Ascending aorta (tissue), 2 donors: ENCODE data around the gene SUPT3H. TPM values are rescaled to one million over a fixed set of nuclear protein-coding genes. Genes with fewer than 3 reads are reported as not detected.

ENCODE experiments used
- DNase-seq, 2 donors: peaks; one replicate each; pipeline ENCODE4 v3.0.0-alpha.2; 2019; ENCODE audit warnings: low spot score in 2 of 2
- H3K27ac ChIP-seq, 2 donors: fragments of 200-600 bp; sonication (generic); one replicate each; pipeline ENCODE4 v1.5.1; 2016 to 2017; ENCODE audit warnings: mild to moderate bottlenecking in 1 of 2
- H3K27me3 ChIP-seq: fragments of 200-600 bp; sonication (generic); one replicate; pipeline ENCODE4 v1.5.1; 2017
- H3K36me3 ChIP-seq, 2 donors: fragments of 200-600 bp; sonication (generic); one replicate each; pipeline ENCODE4 v1.5.1; 2016
- H3K4me1 ChIP-seq, 2 donors: fragments of 200-600 bp; sonication (generic); one replicate each; pipeline ENCODE4 v1.5.1; 2016 to 2017; ENCODE audit warnings: mild to moderate bottlenecking in 1 of 2
- H3K4me3 ChIP-seq, 2 donors: fragments of 200-600 bp; sonication (generic); one replicate each; pipeline ENCODE4 v1.5.1; 2016 to 2017; ENCODE audit warnings: mild to moderate bottlenecking in 1 of 2
- H3K9me3 ChIP-seq, 2 donors: fragments of 200-600 bp; sonication (generic); one replicate each; pipeline ENCODE4 v1.5.1; 2016
- intact Hi-C: fragments of 100-400 bp; cut with DNase I; formaldehyde crosslinking; loops from one replicate; pipeline ENCODE4 v1.15.1; 2023
- total RNA-seq: library from RNA; depleted of rRNA; stranded (reverse); fragments of >200 nt; gene quantifications from one replicate; pipeline ENCODE4 v1.1.0, GENCODE V29; 2016
- TF ChIP-seq, protein P1 (sequence below), 3 experiments: fragments of 200-600 bp in 2 of 3; fragments of 450-650 bp in 1 of 3; sonication (generic) in 2 of 3; IDR thresholded peaks; one replicate each; pipeline ENCODE4 v1.5.1; 2016 to 2019; ENCODE audit warnings: antibody characterized with exemption in 3 of 3, mild to moderate bottlenecking in 1 of 3, moderate library complexity in 1 of 3

SUPT3H gene
- total RNA-seq, 1 donor from 2014 or later = not detected

DNA sequence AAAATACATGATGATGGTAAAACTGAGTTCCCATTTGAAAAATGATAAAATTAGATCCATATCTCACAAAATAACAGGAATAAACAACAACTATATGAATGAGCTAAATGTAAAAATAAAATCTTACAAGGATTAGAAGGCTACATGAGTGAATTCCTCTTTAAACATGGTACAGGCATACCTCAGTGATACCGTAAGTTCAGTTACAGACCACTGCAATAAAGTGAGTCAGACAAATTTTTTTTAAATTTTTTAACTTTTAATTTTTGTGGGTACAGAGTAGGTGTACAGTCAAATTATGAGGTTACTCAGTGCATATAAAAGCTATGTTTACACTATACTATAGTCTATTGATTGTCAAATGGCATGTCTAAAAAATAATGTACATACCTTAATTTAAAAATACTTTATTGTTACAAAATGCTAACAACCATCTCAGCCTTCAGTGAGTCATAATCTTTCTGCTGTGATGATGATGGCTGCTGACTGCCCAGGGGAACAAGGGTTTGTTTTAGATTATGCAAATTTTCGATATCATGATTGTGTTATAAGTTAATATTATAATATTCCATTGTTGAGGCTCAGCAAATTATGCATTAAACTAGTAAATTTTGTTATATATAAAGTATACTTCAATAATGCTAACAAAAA lies 272.4 kb downstream of the SUPT3H start:
- intact Hi-C loops = no loop called here
- Histone ChIP-seq H3K4me3 (no peak overlapping the region), H3K36me3 (no peaks in the 10 kb centered on the region), H3K27ac (no peak overlapping the region), H3K4me1 (no peaks in the 10 kb centered on the region), H3K27me3 (no peaks in the 10 kb centered on the region), H3K9me3 (no peaks in the 10 kb centered on the region)
- TF ChIP-seq, protein P1, sequence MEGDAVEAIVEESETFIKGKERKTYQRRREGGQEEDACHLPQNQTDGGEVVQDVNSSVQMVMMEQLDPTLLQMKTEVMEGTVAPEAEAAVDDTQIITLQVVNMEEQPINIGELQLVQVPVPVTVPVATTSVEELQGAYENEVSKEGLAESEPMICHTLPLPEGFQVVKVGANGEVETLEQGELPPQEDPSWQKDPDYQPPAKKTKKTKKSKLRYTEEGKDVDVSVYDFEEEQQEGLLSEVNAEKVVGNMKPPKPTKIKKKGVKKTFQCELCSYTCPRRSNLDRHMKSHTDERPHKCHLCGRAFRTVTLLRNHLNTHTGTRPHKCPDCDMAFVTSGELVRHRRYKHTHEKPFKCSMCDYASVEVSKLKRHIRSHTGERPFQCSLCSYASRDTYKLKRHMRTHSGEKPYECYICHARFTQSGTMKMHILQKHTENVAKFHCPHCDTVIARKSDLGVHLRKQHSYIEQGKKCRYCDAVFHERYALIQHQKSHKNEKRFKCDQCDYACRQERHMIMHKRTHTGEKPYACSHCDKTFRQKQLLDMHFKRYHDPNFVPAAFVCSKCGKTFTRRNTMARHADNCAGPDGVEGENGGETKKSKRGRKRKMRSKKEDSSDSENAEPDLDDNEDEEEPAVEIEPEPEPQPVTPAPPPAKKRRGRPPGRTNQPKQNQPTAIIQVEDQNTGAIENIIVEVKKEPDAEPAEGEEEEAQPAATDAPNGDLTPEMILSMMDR (IDR thresholded peaks at IDR 0.05) = no peak
- DNase-seq = no peak

DNA sequence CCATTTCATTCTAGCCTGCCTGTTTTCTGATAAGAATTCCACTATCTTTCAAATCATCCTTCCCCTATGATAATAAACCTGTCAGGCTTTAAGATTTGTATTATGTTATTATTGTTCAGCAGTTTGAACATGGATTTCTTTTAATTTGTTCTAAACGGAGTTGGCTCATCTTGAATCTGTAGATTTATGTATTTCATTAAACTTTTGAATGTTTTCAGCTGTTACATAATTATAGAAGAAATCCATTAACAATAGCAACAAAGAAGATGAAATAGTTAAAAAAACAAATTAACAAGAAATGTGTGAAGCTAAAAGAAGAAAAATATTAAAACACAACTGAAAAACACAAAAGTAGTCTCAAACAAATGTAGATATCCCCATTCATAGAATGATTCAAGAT lies 273.3 kb downstream of the SUPT3H start:
- Histone ChIP-seq H3K36me3 (no peaks in the 10 kb centered on the region), H3K27me3 (no peaks in the 10 kb centered on the region), H3K9me3 (no peaks in the 10 kb centered on the region), H3K4me3 (no peak overlapping the region), H3K27ac (no peak overlapping the region), H3K4me1 (no peaks in the 10 kb centered on the region)
- no peak for DNase-seq
- intact Hi-C loops = no loop called here
- TF ChIP-seq, protein P1 (IDR thresholded peaks at IDR 0.05) = no peak

DNA sequence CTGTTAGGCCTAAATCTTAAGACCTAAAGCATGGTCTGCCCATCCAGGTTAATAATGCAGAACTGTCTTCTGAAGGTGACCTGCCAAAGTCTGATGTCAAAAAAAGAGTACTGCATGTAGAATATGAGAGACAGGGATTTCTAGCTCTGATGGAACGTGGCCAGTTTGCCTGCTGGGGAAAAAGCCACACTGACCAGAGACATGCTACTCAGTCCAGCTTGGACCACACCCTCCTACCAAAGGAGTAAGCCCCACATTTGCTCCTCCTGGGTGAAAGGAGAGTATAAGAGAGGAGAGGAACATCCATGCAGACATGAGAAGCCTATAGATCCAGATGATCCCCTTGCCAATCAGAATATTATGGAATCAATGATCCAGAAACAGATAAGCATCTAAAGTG lies 279.5 kb downstream of the SUPT3H start:
- Histone ChIP-seq H3K9me3 (no peaks in the 10 kb centered on the region), H3K4me1 (no peaks in the 10 kb centered on the region), H3K27me3 (no peaks in the 10 kb centered on the region), H3K27ac (no peak overlapping the region), H3K36me3 (no peaks in the 10 kb centered on the region), H3K4me3 (no peak overlapping the region)
- no peak for DNase-seq
- TF ChIP-seq, protein P1 (IDR thresholded peaks at IDR 0.05) = no peak
- intact Hi-C loops = no loop called here

DNA sequence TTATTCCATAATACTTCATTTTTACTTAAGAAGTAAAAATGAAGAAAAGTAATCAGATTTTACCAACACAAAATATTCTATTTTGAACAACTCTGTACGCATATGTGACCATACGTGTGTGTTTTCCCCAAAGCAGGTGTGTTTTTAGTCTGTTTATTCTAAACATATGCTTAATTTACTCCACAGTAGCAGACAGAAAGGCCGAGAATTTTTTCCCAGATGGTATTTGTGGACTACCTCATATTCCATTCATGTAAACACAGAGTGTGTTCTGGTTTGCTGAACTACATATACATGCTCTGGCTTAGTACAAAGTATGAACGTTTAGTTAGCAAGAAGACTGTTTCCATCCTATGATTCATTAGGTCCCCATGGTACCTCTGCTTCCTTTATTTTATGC lies 282.9 kb downstream of the SUPT3H start:
- Histone ChIP-seq H3K27ac (no peak overlapping the region), H3K27me3 (no peaks in the 10 kb centered on the region), H3K9me3 (no peaks in the 10 kb centered on the region), H3K4me1 (no peaks in the 10 kb centered on the region), H3K36me3 (no peaks in the 10 kb centered on the region), H3K4me3 (no peak overlapping the region)
- DNase-seq = no peak
- TF ChIP-seq, protein P1 (IDR thresholded peaks at IDR 0.05) = no peak
- intact Hi-C loops = no loop called here

DNA sequence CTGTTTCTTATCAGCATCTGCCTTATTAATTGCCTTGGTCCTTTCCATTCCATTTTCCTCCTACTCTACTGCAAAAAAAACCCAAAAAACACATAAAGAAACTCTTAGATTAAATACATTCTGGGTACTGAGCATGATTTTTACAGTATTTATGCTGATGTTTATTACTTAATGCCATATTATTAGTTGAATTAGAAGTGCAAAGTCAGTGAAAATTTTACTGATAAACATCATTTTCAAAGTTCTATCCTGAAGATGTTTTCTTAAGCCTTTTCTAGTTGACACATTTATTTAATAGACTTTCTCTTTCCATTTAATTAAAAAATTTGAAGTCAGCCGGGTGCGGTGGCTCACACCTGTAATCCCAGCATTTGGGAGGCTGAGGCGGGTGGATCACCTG lies 285.6 kb downstream of the SUPT3H start:
- Histone ChIP-seq H3K36me3 (no peaks in the 10 kb centered on the region), H3K4me1 (no peaks in the 10 kb centered on the region), H3K27ac (no peak overlapping the region), H3K27me3 (no peaks in the 10 kb centered on the region), H3K9me3 (no peaks in the 10 kb centered on the region), H3K4me3 (no peak overlapping the region)
- DNase-seq = no peak
- intact Hi-C loops = no loop called here
- TF ChIP-seq, protein P1 (IDR thresholded peaks at IDR 0.05) = no peak
